Esophagus squamous epithelium (tissue), 5 donors: ENCODE results near the gene CTIF. TPM values are rescaled to one million over a fixed set of nuclear protein-coding genes. Genes with fewer than 3 reads are reported as not detected.

ENCODE experiments used
- DNase-seq: peaks from one replicate; lab custom pipeline; 2025; lab: John Stamatoyannopoulos, UW
- H3K27ac ChIP-seq, 4 donors: fragments of 200-600 bp; sonication (generic); one replicate each; pipeline ENCODE4 v1.5.1; 2016 to 2019; ENCODE audit warnings: mild to moderate bottlenecking in 1 of 4
- H3K27me3 ChIP-seq, 4 donors: fragments of 200-600 bp; sonication (generic); 1 replicate in 3 of 4; 2 replicates in 1 of 4; pipeline versions ENCODE4 v1.5.1 to v1.6.0; 2017 to 2021; ENCODE audit warnings: antibody characterized with exemption in 1 of 4
- H3K36me3 ChIP-seq, 3 donors: fragments of 200-600 bp; sonication (generic); one replicate each; pipeline ENCODE4 v1.5.1; 2016 to 2019
- H3K4me1 ChIP-seq, 3 donors: fragments of 200-600 bp; sonication (generic); one replicate each; pipeline ENCODE4 v1.5.1; 2017 to 2019
- H3K4me3 ChIP-seq, 4 donors: fragments of 200-600 bp; sonication (generic); 1 replicate in 3 of 4; 2 replicates in 1 of 4; pipeline ENCODE4 v1.5.1; 2016 to 2019; ENCODE audit warnings: mild to moderate bottlenecking in 2 of 4, moderate library complexity in 1 of 4
- H3K9me3 ChIP-seq, 3 donors: fragments of 200-600 bp; sonication (generic); one replicate each; pipeline ENCODE4 v1.5.1; 2016 to 2019
- CTCF ChIP-seq, 6 experiments: fragments of 450-650 bp in 4 of 6; fragments of 200-600 bp in 2 of 6; sonication (generic) in 2 of 6; IDR thresholded peaks; one replicate each; pipeline ENCODE4 v1.5.1; 2016 to 2019; ENCODE audit warnings: antibody characterized with exemption in 6 of 6, mild to moderate bottlenecking in 4 of 6, moderate library complexity in 4 of 6
- POLR2A ChIP-seq, 4 donors: fragments of 450-650 bp; IDR thresholded peaks; one replicate each; pipeline ENCODE4 v1.6.1; 2017; ENCODE audit warnings: antibody characterized with exemption in 4 of 4, mild to moderate bottlenecking in 4 of 4, moderate library complexity in 3 of 4
- WGBS, 2 donors: methylation state at CpG; one replicate each; pipeline ENCODE4 v1.1.5; 2018; 5-methylcytosine and 5-hydroxymethylcytosine counted together
- intact Hi-C: fragments of 100-400 bp; cut with DNase I; formaldehyde crosslinking; loops from one replicate; pipeline ENCODE4 v1.15.0; 2022
- total RNA-seq, 4 donors: library from RNA; depleted of rRNA; stranded (reverse); fragments of >200 nt; gene quantifications; one replicate each; pipeline ENCODE4 v1.1.0, GENCODE V29; 2016
- donor health status: DM: yes; HTN: yes; CAD: no.

The CTIF gene
- total RNA-seq, 4 donors from 2014 or later = 4.7 to 24.2 (median 10.2) TPM

GRCh38 chr18:48796491-48797205 is 257.8 kb downstream of the CTIF start:
- no peak for DNase-seq
- TF ChIP-seq CTCF (IDR thresholded peaks at IDR 0.05) (no peak), POLR2A (IDR thresholded peaks at IDR 0.05) (no peak)
- Histone ChIP-seq H3K27ac (no peak overlapping the region), H3K36me3 (peaks cover 0 to 23% (median 0%) of the 10 kb centered on the region in 3 donors), H3K27me3 (no peaks in the 10 kb centered on the region), H3K9me3 (no peaks in the 10 kb centered on the region), H3K4me1 (peaks cover 0 to 5% (median 2%) of the 10 kb centered on the region in 3 donors), H3K4me3 (no peak overlapping the region)
- 87 to 90% methylated on average over 3 to 6 of the region's 6 CpGs for WGBS, 2 donors
- intact Hi-C loops = no loop called here

DNA sequence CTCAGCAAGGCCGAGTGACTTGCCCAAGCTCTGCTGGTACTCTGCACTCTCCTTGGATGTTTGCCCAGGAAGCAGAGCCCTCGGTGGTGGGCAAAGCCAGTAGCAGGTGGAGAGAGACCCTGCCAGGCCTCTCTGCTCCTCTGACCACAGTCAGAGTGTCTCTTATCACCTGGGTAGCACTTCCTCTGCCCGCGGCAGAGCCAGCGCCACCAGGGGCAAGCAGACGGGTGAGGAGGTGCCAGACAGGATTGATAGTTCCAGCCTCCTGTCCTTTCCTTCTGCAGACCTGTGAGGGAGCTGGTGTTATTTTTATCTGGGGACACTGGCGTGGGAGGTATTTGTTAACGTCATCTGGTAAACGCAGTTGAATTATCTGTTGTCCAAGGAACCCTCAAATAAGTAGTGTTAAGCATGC is 259.0 kb downstream of the CTIF start:
- no peak for DNase-seq
- Histone ChIP-seq H3K27ac (peak overlapping the region in 1 of 4 donors; percentile 3), H3K4me3 (no peak overlapping the region), H3K4me1 (peaks cover 0 to 9% (median 5%) of the 10 kb centered on the region in 3 donors), H3K27me3 (no peaks in the 10 kb centered on the region), H3K36me3 (peaks cover 0 to 31% (median 0%) of the 10 kb centered on the region in 3 donors), H3K9me3 (no peaks in the 10 kb centered on the region)
- WGBS, 2 donors = 68 to 88% methylated on average over 4 to 7 of the region's 9 CpGs
- intact Hi-C loops = no loop called here
- no peak for TF ChIP-seq POLR2A (IDR thresholded peaks at IDR 0.05)
- no peak for TF ChIP-seq CTCF (IDR thresholded peaks at IDR 0.05)

- peaks cover 0 to 9% (median 5%) of the 10 kb centered on the region in 3 donors for H3K4me1 ChIP-seq
- peak overlapping the region in 1 of 4 donors; percentile 7 for H3K27ac ChIP-seq
- 93 to 97% methylated on average over 10 to 17 of the region's 17 CpGs for WGBS, 2 donors
- H3K9me3 ChIP-seq = no peaks in the 10 kb centered on the region
- no peaks in the 10 kb centered on the region for H3K27me3 ChIP-seq
- intact Hi-C loops = no loop called here
- no peak for DNase-seq
- TF ChIP-seq CTCF (IDR thresholded peaks at IDR 0.05) (no peak), POLR2A (IDR thresholded peaks at IDR 0.05) (no peak)
- H3K4me3 ChIP-seq = no peak overlapping the region
- H3K36me3 ChIP-seq = peaks cover 0 to 35% (median 0%) of the 10 kb centered on the region in 3 donors
These were observed 259.8 kb downstream of the CTIF start for GRCh38 chr18:48798334-48799245.

GRCh38 chr18:48799724-48800315 is 261.0 kb downstream of the CTIF start:
- Histone ChIP-seq H3K4me3 (no peak overlapping the region), H3K27me3 (no peaks in the 10 kb centered on the region), H3K27ac (no peak overlapping the region), H3K4me1 (peaks cover 0 to 9% (median 5%) of the 10 kb centered on the region in 3 donors), H3K36me3 (peaks cover 0 to 35% (median 0%) of the 10 kb centered on the region in 3 donors), H3K9me3 (no peaks in the 10 kb centered on the region)
- no peak for DNase-seq
- 75 to 92% methylated on average over 4 to 7 of the region's 8 CpGs for WGBS, 2 donors
- no peak for TF ChIP-seq POLR2A (IDR thresholded peaks at IDR 0.05)
- no peak for TF ChIP-seq CTCF (IDR thresholded peaks at IDR 0.05)
- intact Hi-C loops = no loop called here
